Stimulated activated CD8-positive, alpha-beta memory T cell treated with anti-CD3 and anti-CD28 coated beads, Interleukin-4, amount 100 ng/mL, for 4 hours (primary cell): Measurements from ENCODE around the gene MOB3C.

Experiments used
- DNase-seq, 2 donors: peaks; one replicate each; pipeline ENCODE4 v3.0.0-alpha.2; 2020; ENCODE audit warnings: low read depth in 2 of 2, low spot score in 1 of 2

The MOB3C gene

DNA sequence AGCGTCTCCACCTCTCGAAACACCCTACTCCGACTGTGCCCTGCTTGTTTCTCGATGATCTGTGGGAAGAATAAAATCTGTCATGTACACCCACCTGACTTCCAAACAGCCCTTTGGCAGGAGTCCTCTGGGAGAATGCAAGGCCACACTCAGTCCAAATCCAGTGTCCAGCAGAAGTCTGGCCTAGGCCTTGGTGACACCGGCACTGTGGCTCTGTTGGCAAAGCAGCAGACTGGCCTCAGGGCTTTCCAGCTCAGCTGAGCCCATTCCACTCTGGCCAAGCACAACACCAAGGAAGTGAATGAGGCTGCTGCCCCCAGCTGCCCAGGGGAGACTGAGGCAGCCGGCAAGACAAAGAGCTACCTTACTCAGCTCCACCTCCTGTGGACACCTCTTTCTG is 40.0 kb downstream of the MOB3C start:
- no peak for DNase-seq

- DNase-seq, result no peak
Measured at GRCh38 chr1:46575778-46576177, 40.8 kb downstream of the MOB3C start.

- DNase-seq, result no peak
Measured at GRCh38 chr1:46575300-46575699, 41.3 kb downstream of the MOB3C start.

DNA sequence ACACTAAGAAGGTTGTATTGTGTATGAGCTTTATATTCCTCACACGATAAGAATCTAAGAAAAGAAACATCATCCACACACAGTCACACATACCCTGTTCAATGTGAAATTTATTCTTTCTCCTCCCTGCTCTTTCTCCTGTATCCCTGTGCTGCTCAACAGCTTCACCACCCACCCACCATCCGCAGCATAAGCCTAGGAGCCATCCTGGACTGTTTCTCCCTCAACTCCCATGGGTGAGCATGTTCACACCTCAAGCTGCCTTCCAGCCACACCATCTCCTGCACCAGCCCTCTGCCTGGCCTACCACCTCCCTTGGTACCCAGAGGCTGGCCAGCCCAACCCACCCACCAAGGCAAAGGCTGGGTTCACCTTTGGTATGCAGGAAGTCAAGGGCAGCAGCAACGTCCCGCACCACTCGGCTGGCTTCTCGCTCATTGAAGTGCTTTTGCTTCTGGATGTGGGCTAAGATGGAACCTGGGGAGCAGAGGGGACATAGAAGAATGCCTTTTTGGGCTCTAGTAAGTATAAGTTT is 44.9 kb downstream of the MOB3C start:
- DNase-seq, result no peak

GRCh38 chr1:46569884-46570725 is 46.5 kb downstream of the MOB3C start:
- no peak for DNase-seq

GRCh38 chr1:46569116-46569515 is 47.5 kb downstream of the MOB3C start:
- no peak for DNase-seq

GRCh38 chr1:46568461-46568891 is 48.1 kb downstream of the MOB3C start:
- no peak for DNase-seq

DNA sequence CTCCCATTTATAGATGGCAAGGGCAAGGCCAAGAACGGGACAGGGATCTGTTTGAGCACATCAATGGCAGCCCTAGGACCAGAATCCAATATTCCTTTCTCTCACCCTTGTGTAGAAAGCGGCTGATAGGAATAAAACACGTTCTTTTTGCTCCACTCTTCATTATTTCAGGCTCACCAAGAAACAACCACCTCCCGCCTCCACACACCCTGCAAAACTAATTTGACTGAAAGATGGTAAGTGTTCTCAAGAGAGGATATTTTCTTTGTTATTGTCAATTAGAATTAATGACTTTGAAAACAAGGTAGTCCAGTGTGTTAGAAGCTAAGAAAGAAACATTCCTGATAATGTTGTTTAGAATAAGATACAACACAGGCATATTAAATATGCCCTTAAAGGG is 53.3 kb downstream of the MOB3C start:
- DNase-seq, result no peak

DNA sequence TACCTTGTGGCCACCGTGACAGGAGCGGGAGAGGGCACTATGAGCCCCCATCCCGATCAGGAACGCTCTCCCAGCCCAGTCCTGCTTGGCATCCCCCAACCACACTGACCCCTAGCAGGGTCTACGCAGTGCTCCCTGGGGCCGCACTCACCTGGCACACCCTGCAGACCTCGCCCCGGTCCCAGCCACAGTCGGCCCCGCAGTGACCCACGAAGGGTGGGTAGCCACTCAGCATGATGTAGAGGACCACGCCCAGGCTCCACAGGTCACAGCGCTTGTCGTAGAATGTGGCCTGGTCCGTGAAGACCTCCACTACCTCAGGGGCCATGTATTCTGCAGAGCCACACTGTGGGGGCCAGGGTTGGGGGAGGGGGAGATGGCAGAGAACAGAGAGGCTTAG is 54.1 kb downstream of the MOB3C start:
- DNase-seq, result no peak

DNA sequence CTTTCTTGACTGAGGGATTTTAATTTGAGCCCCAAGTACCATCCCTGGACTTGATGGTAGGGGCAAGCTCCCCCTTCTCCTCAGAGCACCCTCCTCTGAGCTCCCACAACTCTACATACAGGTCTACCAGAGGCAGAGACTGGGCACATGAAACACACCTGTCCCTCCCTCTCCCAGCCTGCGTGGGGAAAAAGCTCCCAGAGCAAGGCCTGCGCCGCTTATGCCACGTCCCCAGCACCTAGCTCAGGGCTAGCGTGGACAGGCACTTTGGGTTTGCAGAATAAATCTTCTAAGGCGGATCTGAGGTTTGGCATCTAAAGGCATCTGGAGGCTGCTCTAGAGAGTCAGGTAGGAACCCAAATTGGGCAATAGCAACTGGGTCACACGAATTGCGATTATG is 57.6 kb downstream of the MOB3C start:
- no peak for DNase-seq

DNA sequence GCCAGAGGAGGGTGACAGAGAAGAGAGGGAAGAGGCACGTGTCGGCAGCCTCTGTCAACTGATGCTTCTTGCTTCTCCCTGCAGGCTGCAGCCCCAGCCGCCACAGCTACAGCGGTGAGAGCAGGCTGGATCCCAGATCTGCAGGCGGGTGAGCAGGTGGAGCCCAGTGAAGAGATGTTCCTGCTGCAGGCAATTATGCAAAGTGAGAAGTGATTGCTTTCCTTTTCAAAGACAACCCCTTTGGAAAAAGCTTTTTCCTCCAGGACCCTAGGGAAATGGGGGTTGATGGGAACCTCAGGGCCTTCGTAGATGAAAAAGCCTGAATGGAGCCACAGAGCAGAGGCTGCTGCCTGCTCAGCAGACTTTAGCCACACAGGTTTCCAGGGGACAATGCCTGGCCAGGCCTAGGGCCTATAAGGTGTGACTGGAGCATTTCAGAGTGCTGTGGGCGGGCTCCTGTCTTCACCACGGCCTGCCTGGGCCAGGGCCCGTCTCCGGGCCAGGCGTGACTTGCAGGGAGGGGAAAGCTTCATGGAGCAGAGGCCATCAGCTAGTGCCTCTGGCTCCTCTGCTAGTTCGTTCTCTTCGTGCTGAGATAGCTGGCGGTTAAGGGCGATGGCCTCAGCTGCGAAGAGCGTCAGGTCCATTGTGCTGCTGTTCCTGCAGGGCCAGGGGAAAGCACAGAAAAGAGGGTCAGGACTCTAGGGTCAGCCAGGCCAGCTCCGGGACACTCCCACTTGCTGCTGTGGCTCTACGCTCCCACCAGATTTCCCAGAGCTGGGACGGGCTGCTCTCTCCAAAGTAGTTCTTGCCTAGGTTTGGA is 58.3 kb downstream of the MOB3C start:
- DNase-seq, result no peak
